H1 (cell line): ENCODE results near the gene RHBDF2. TPM values are rescaled to one million over a fixed set of nuclear protein-coding genes. Genes with fewer than 3 reads are reported as not detected.
"Not testable (repeated sequence)": the region's sequence is repeated elsewhere in the genome, so short reads cannot be mapped to it uniquely, and the experiment has no call there.

Experiments
- CTCF ChIA-PET: fragments of 300-600 bp; sonication (Branson Sonifier 250); formaldehyde crosslinking; loops from one replicate; lab custom pipeline; 2021; ENCODE audit not compliant: partially characterized antibody; lab: Charles Lee
- POLR2A ChIA-PET: fragments of 300-600 bp; sonication (Branson Sonifier 250); formaldehyde crosslinking; loops from one replicate; lab custom pipeline; 2021; ENCODE audit warnings: inconsistent platforms; ENCODE audit not compliant: partially characterized antibody; lab: Charles Lee
- DNase-seq, 2 experiments: peaks; one replicate each; pipeline versions ENCODE4 v3.0.0 to v3.0.0-alpha.2; 2010 to 2022; ENCODE audit warnings: low spot score in 2 of 2, low read depth in 1 of 2, mixed read lengths in 1 of 2
- FAIRE-seq: peaks from 2 replicates; lab custom pipeline; 2011; peaks lifted over from hg19 to GRCh38; lab: Jason Lieb, UNC
- H2AFZ ChIP-seq: 2 replicates; pipeline ENCODE4 v1.8.1; 2012; ENCODE audit warnings: low read length, inconsistent platforms
- H2AK5ac ChIP-seq: 2 replicates; pipeline ENCODE4 v1.6.1; 2013; ENCODE audit warnings: low read depth, low read length
- H2BK120ac ChIP-seq: replicated peaks from 2 replicates; pipeline ENCODE3; 2013; ENCODE audit warnings: low read depth, low read length, inconsistent platforms
- H2BK12ac ChIP-seq: 2 replicates; pipeline ENCODE4 v1.6.1; 2013; ENCODE audit warnings: low read depth, low read length
- H2BK15ac ChIP-seq: 2 replicates; pipeline ENCODE4 v1.6.1; 2013; ENCODE audit warnings: low read length
- H2BK20ac ChIP-seq: 2 replicates; pipeline ENCODE4 v1.6.1; 2013; ENCODE audit warnings: low read length
- H2BK5ac ChIP-seq: 2 replicates; pipeline ENCODE4 v1.6.1; 2013; ENCODE audit warnings: low read depth, low read length
- H3K14ac ChIP-seq: 2 replicates; pipeline ENCODE4 v1.6.1; 2013; ENCODE audit warnings: inconsistent platforms; ENCODE audit not compliant: insufficient read length
- H3K18ac ChIP-seq: 2 replicates; pipeline ENCODE4 v1.6.1; 2013; ENCODE audit warnings: low read length; ENCODE audit errors: extremely low read depth
- H3K23ac ChIP-seq: 2 replicates; pipeline ENCODE4 v1.6.1; 2013; ENCODE audit warnings: inconsistent platforms; ENCODE audit not compliant: insufficient read length
- H3K23me2 ChIP-seq: 2 replicates; pipeline ENCODE4 v1.6.1; 2013; ENCODE audit warnings: low read depth, low read length
- H3K27ac ChIP-seq: 2 replicates; pipeline ENCODE4 v1.6.1; 2011; ENCODE audit warnings: low read depth, low read length, inconsistent platforms
- H3K27me3 ChIP-seq, 4 experiments: replicated peaks in 1 of 4; 1 replicate in 1 of 4; 2 replicates in 3 of 4; pipeline versions ENCODE4 v1.6.1 to v1.8.1; 2011 to 2013; ENCODE audit warnings: low read length in 3 of 4, mild to moderate bottlenecking in 3 of 4, inconsistent platforms in 2 of 4, mixed read lengths in 2 of 4, moderate library complexity in 1 of 4; ENCODE audit not compliant: control insufficient read depth in 3 of 4, insufficient read depth in 3 of 4; ENCODE audit errors: extremely low read depth in 1 of 4
- H3K36me3 ChIP-seq, 4 experiments: 2 replicates each; pipeline versions ENCODE4 v1.6.1 to v1.8.1; 2011 to 2013; ENCODE audit warnings: mild to moderate bottlenecking in 4 of 4, low read length in 3 of 4, moderate library complexity in 2 of 4, control low read depth in 1 of 4, inconsistent platforms in 1 of 4; ENCODE audit not compliant: insufficient read depth in 4 of 4, control insufficient read depth in 2 of 4
- H3K4ac ChIP-seq: replicated peaks from 2 replicates; pipeline ENCODE3; 2013; ENCODE audit warnings: low read length, low read depth, mixed read lengths, inconsistent platforms; ENCODE audit not compliant: insufficient read length
- H3K4me1 ChIP-seq, 4 experiments: replicated peaks in 1 of 4; 1 replicate in 1 of 4; 2 replicates in 3 of 4; pipeline versions ENCODE4 v1.6.1 to v1.8.1; 2011 to 2013; ENCODE audit warnings: low read length in 3 of 4, inconsistent platforms in 2 of 4, mixed read lengths in 1 of 4; ENCODE audit not compliant: insufficient read depth in 4 of 4, control insufficient read depth in 3 of 4
- H3K4me2 ChIP-seq, 2 experiments: 2 replicates each; pipeline versions ENCODE4 v1.6.1 to v1.8.1; 2011 to 2013; ENCODE audit warnings: low read depth in 2 of 2, low read length in 2 of 2, control low read depth in 1 of 2, inconsistent platforms in 1 of 2, mild to moderate bottlenecking in 1 of 2; ENCODE audit not compliant: insufficient read depth in 1 of 2
- H3K4me3 ChIP-seq, 4 experiments: fragments of 200-600, 300-600 bp in 1 of 4; sonication (generic), shearing (Covaris generic), sonication (Bioruptor Twin) in 1 of 4; 2 replicates each; pipeline versions ENCODE4 v1.5.1 to v1.8.1; 2011 to 2016; ENCODE audit warnings: low read length in 4 of 4, low read depth in 3 of 4, control low read depth in 2 of 4, inconsistent platforms in 2 of 4, mild to moderate bottlenecking in 2 of 4, mixed read lengths in 1 of 4, moderate library complexity in 1 of 4; ENCODE audit not compliant: insufficient read depth in 2 of 4; ENCODE audit errors: extremely low read depth in 1 of 4
- H3K56ac ChIP-seq: replicated peaks from 2 replicates; pipeline ENCODE3; 2013; ENCODE audit warnings: low read depth, mild to moderate bottlenecking, mixed read lengths, low read length, inconsistent platforms; ENCODE audit not compliant: insufficient read length
- H3K79me1 ChIP-seq: 2 replicates; pipeline ENCODE4 v1.6.1; 2013; ENCODE audit warnings: low read depth, low read length, control low read depth
- H3K79me2 ChIP-seq, 2 experiments: 2 replicates each; pipeline versions ENCODE4 v1.6.1 to v1.8.1; 2012 to 2013; ENCODE audit warnings: low read length in 2 of 2, mild to moderate bottlenecking in 2 of 2, inconsistent platforms in 1 of 2; ENCODE audit not compliant: insufficient read depth in 2 of 2, control insufficient read depth in 1 of 2
- H3K9ac ChIP-seq, 4 experiments: replicated peaks in 1 of 4; 1 replicate in 1 of 4; 2 replicates in 3 of 4; pipeline versions ENCODE4 v1.6.1 to v1.8.1; 2011 to 2013; ENCODE audit warnings: low read depth in 3 of 4, low read length in 3 of 4, control low read depth in 2 of 4, mild to moderate bottlenecking in 2 of 4, moderate library complexity in 2 of 4, inconsistent platforms in 1 of 4; ENCODE audit errors: extremely low read depth in 1 of 4
- H3K9me3 ChIP-seq, 2 experiments: 2 replicates each; pipeline versions ENCODE4 v1.6.1 to v1.8.1; 2012 to 2013; ENCODE audit warnings: mild to moderate bottlenecking in 2 of 2, moderate library complexity in 2 of 2, control low read depth in 1 of 2, inconsistent platforms in 1 of 2, low read depth in 1 of 2, low read length in 1 of 2, mixed read lengths in 1 of 2; ENCODE audit not compliant: insufficient read depth in 2 of 2
- H4K20me1 ChIP-seq, 2 experiments: replicated peaks in 1 of 2; 2 replicates each; pipeline versions ENCODE3 to v1.8.1; 2011 to 2013; ENCODE audit warnings: inconsistent platforms in 2 of 2, low read length in 2 of 2, mild to moderate bottlenecking in 1 of 2; ENCODE audit not compliant: insufficient read depth in 2 of 2, control insufficient read depth in 1 of 2
- H4K5ac ChIP-seq: 2 replicates; pipeline ENCODE4 v1.6.1; 2013; ENCODE audit warnings: low read length, low read depth, mixed read lengths, inconsistent platforms; ENCODE audit not compliant: insufficient read length
- H4K8ac ChIP-seq: 2 replicates; pipeline ENCODE4 v1.8.0; 2013; ENCODE audit warnings: mild to moderate bottlenecking, moderate library complexity, low read length, inconsistent platforms; ENCODE audit not compliant: insufficient read depth; ENCODE audit errors: extremely low read depth
- H4K91ac ChIP-seq: replicated peaks from 2 replicates; pipeline ENCODE3; 2013; ENCODE audit warnings: low read length, mixed read lengths, inconsistent platforms; ENCODE audit not compliant: insufficient read length
- WGBS, 2 experiments: shearing (Covaris generic) in 1 of 2; methylation state at CpG; one replicate each; pipeline versions ENCODE4 v1.1.6 to v1.1.7; 2013 to 2015; ENCODE audit warnings: low lambda C conversion rate in 2 of 2, mixed read lengths in 2 of 2, inconsistent platforms in 1 of 2, low coverage in 1 of 2, missing lambda C conversion rate in 1 of 2; ENCODE audit not compliant: insufficient replicate concordance in 2 of 2, insufficient coverage in 1 of 2, insufficient read length in 1 of 2; ENCODE audit errors: extremely low coverage in 1 of 2, missing lambda C conversion rate in 1 of 2; 5-methylcytosine and 5-hydroxymethylcytosine counted together
- polyA plus RNA-seq, 7 experiments: library from polyadenylated mRNA; depleted of rRNA in 3 of 7; stranded (reverse) in 5 of 7; unstranded in 2 of 7; fragments of >200 nt in 5 of 7; fragments of 200-250 nt in 2 of 7; gene quantifications; 1 replicate in 5 of 7; 2 replicates in 1 of 7; 4 replicates in 1 of 7; pipeline versions ENCODE4 v1.2.1 to v1.2.3, GENCODE V29; 2011 to 2013; ENCODE audit warnings: missing spikeins in 2 of 7, mixed read lengths in 2 of 7
- total RNA-seq: library from RNA; stranded (reverse); fragmentation: NEBNext Ultra II Directional; extraction: Animal tissue kit (Norgen Biotek cat#: 25700); gene quantifications from 2 replicates; pipeline ENCODE4 v1.2.1, GENCODE V29; 2021

The RHBDF2 gene
- total and polyA plus RNA-seq, 2 of the 8 experiments (the other 6 are each of a cell fraction or from before 2014, with no cell fraction given) = 21.2 to 25.9 TPM

DNA sequence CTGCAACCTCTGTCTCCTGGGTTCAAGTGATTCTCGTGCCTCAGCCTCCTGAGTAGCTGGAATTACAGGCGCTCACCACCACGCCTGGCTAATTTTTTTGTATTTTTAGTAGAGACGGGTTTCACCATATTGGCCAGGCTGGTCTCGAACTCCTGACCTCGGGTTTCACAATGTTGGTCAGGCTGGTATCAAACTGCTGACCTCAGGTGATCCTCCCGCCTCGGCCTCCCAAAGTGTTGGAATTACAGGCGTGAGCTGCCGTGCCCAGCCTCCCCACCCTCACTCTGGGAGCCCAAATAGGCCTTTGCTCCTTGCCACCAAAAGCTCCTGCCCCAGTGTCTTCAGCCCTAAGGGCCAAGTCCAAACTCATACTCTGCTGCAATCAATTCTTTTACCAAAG lies 20.5 kb upstream of the RHBDF2 start:
- not testable (repeated sequence) for H2AK5ac ChIP-seq, H3K4ac ChIP-seq, H4K20me1 ChIP-seq, H2BK20ac ChIP-seq, H3K56ac ChIP-seq, H3K9ac ChIP-seq, H3K23ac ChIP-seq, H2AFZ ChIP-seq, H3K14ac ChIP-seq, H3K27me3 ChIP-seq, H4K5ac ChIP-seq, H3K79me1 ChIP-seq, FAIRE-seq, H4K91ac ChIP-seq, H4K8ac ChIP-seq, H2BK15ac ChIP-seq, H2BK120ac ChIP-seq, H3K18ac ChIP-seq, H3K4me2 ChIP-seq, H3K4me3 ChIP-seq, H3K23me2 ChIP-seq, H2BK12ac ChIP-seq, H3K27ac ChIP-seq, H2BK5ac ChIP-seq, DNase-seq, H3K9me3 ChIP-seq, H3K79me2 ChIP-seq, H3K36me3 ChIP-seq
- WGBS, 2 experiments = 91% methylated on average over 10 of the region's 10 CpGs; no CpG with 5 or more reads in 1 of the 2 experiments
- H3K4me1 ChIP-seq = peaks cover 0 to 12% (median 3%) of the 10 kb centered on the region in 4 experiments; a peak in 4 of 7 replicates
- ChIA-PET POLR2A (interaction anchor here (6.3 kb wide), 1 partner anchor 37 kb away, joined by 42 read pairs; no protein-coding TSS in a partner anchor), CTCF (interaction anchor here (0.6 to 10.8 kb wide), 15 partner anchors 9 to 192 kb away, joined by 3 to 260 read pairs (median 4); partner anchors contain the start of genes CYGB, PRCD and RHBDF2)
